OCI-LY1 (cell line): ENCODE results near the gene ANO2.

Experiments used
- CTCF ChIP-seq: fragments of 200-600 bp; sonication (generic), shearing (Covaris generic); IDR thresholded peaks from 2 replicates; pipeline ENCODE4 v1.5.1; 2017; ENCODE audit warnings: mild to moderate bottlenecking, antibody characterized with exemption, low read length, moderate library complexity, mixed read lengths
- EZH2 ChIP-seq: fragments of 200-600 bp; sonication (generic), shearing (Covaris generic); IDR thresholded peaks from 2 replicates; pipeline ENCODE4 v1.8.0; 2017; ENCODE audit warnings: borderline replicate concordance, mixed run types, mild to moderate bottlenecking, antibody characterized with exemption, low read length, moderate library complexity, mixed read lengths

DNA sequence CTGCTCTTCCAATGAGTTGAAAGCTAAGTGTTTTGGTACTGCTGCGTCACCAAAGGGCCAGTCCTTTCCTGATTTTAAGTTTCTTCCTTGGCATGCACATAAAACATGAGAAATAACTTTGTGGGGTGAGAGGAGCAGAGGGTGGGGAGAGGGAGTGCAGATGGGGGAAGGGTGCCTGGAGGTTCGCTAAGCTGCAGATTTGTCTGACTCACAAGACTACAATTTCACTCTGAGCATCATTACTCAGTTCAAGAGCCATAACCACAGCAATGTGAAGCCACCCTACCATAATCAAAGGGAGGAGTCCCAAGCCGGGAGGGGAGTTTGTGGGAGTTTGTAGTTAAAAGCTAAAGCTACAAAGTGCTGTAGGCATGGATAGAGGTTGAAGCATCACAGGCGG, 136.1 kb downstream of the ANO2 start:
- TF ChIP-seq CTCF: no peak
- TF ChIP-seq EZH2: no peak
